Choroid plexus epithelial cell (primary cell): Measurements from ENCODE around the gene MEMO1.
A peak's percentile ranks its signal among the peaks of the same experiment; 100 is the strongest.
"Not testable (repeated sequence)": the region's sequence is repeated elsewhere in the genome, so short reads cannot be mapped to it uniquely, and the experiment has no call there.

Experiments used
- DNase-seq: peaks from one replicate; pipeline ENCODE4 v3.0.0-alpha.2; 2010; ENCODE audit warnings: low read depth
- H3K4me3 ChIP-seq: 2 replicates; pipeline ENCODE4 v1.5.1; 2011; ENCODE audit warnings: low read depth, mild to moderate bottlenecking, control low read depth, low read length, moderate library complexity
- CTCF ChIP-seq: conservative IDR thresholded peaks from 2 replicates; pipeline ENCODE4 v1.5.1; 2011; ENCODE audit warnings: low read depth, mild to moderate bottlenecking, control low read depth, inconsistent platforms, low read length, moderate library complexity

The MEMO1 gene

GRCh38 chr2:31979956-31980355, 30.9 kb downstream of the MEMO1 start:
- no peak for TF ChIP-seq CTCF
- DNase-seq: no peak
- H3K4me3 ChIP-seq: no peak overlapping the region

DNA sequence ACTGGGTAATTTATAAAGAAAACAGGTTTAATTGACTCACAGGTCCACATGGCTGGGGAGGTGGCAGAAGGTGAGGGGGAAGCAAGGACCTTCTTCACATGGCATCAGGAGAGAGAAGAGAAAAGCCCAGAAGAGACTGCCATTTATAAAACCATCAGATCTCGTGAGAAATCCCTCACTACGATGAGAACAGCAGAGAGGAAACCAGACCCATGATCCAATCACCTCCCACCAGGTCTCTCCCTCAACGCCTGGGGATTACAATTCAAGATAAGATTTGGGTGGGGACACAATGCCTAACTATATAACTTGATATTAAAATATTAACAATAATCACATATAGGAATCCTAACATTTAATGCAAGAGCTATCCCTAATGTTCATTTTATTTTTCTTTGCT, 31.8 kb downstream of the MEMO1 start:
- no peak for TF ChIP-seq CTCF
- DNase-seq: no peak
- H3K4me3 ChIP-seq: no peak overlapping the region

DNA sequence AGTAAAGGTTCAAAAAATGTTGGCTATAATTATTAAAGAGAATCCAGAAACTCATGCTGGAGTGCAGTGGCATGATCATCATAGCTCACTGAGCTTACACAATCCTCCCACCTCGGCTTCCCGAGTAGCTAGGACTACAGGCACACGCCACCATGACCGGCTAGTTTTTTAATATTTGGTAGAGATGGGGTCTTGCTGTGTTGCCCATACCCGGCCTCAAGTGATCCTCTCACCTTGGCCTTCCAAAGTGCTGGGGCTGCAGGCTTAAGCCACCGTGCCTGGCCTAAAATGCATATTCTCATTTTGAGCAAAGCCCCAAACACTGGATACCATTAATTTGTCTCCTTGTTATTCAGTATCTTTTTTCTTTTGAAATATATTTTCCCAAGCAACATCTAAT, 32.4 kb downstream of the MEMO1 start:
- TF ChIP-seq CTCF: no peak
- H3K4me3 ChIP-seq: no peak overlapping the region
- DNase-seq: no peak

DNA sequence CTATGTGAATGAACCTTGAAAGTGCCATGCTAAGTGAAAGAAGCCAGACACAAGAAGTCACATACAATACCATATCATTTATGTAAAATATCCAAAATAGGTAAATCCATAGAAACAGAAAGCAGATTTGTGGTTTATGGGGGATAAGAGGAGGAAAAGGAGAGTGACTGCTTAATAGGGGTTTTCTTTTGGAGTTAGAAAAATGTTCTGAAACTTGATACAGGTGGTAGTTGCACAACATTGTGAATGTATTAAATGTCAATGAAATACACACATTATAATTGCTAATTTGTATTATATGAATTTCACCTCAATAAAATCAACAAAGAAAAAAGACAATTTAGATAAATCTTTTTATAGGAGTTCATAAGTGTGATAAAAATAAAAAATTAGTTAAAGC, 37.1 kb downstream of the MEMO1 start:
- no peak overlapping the region for H3K4me3 ChIP-seq
- TF ChIP-seq CTCF: no peak
- DNase-seq: peak; percentile 39

GRCh38 chr2:31972059-31972458, 38.7 kb downstream of the MEMO1 start:
- no peak for TF ChIP-seq CTCF
- no peak for DNase-seq
- no peak overlapping the region for H3K4me3 ChIP-seq

GRCh38 chr2:31969178-31969577, 41.6 kb downstream of the MEMO1 start:
- TF ChIP-seq CTCF: no peak
- DNase-seq: no peak

DNA sequence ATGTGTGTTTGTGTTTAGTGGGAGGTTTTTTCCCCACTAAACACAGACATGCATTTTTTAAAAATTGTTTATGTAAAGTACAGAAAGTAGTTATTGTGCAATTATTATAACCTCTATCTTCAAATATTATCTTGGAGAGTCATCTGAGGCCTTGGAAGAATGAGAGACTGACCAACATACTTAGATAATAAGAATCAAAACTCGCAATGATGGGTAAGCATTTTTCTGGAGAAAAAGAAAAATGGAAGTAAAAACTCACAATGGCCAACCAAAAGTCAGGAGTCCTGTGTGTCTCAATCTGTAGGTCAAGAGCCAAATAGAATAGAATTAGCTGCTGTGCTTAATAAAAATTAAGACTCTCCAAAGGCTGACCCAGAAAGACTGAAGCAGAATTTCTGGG, 43.0 kb downstream of the MEMO1 start:
- no peak for TF ChIP-seq CTCF
- peak; percentile 26 for DNase-seq
- H3K4me3 ChIP-seq: no peak overlapping the region

More at GRCh38 chr2:31969178-31969577, 41.6 kb downstream of the MEMO1 start:
- H3K4me3 ChIP-seq: no peak overlapping the region

DNA sequence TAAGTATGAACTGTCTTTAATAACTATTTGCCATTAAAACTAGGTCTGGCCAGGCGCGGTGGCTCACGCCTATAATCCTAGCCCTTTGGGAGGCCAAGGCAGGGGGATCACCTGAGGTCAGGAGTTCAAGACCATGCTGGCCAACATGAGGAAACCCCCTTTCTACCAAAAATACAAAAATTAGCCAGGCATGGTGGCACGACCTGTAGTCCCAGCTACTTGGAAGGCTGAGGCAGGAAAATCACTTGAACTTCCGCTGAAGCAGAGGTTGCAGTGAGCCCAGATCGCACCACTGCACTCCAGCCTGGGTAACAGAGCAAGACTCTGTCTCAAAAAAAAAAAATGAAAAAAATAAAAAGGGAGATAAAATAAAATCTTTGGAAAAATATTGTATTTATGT, 44.4 kb downstream of the MEMO1 start:
- H3K4me3 ChIP-seq, DNase-seq: not testable (repeated sequence)
